ENCODE results near the gene LRIG1.
A peak's percentile ranks its signal among the peaks of the same experiment; 100 is the strongest.

LRIG1 gene, protein sequence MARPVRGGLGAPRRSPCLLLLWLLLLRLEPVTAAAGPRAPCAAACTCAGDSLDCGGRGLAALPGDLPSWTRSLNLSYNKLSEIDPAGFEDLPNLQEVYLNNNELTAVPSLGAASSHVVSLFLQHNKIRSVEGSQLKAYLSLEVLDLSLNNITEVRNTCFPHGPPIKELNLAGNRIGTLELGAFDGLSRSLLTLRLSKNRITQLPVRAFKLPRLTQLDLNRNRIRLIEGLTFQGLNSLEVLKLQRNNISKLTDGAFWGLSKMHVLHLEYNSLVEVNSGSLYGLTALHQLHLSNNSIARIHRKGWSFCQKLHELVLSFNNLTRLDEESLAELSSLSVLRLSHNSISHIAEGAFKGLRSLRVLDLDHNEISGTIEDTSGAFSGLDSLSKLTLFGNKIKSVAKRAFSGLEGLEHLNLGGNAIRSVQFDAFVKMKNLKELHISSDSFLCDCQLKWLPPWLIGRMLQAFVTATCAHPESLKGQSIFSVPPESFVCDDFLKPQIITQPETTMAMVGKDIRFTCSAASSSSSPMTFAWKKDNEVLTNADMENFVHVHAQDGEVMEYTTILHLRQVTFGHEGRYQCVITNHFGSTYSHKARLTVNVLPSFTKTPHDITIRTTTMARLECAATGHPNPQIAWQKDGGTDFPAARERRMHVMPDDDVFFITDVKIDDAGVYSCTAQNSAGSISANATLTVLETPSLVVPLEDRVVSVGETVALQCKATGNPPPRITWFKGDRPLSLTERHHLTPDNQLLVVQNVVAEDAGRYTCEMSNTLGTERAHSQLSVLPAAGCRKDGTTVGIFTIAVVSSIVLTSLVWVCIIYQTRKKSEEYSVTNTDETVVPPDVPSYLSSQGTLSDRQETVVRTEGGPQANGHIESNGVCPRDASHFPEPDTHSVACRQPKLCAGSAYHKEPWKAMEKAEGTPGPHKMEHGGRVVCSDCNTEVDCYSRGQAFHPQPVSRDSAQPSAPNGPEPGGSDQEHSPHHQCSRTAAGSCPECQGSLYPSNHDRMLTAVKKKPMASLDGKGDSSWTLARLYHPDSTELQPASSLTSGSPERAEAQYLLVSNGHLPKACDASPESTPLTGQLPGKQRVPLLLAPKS

DNA sequence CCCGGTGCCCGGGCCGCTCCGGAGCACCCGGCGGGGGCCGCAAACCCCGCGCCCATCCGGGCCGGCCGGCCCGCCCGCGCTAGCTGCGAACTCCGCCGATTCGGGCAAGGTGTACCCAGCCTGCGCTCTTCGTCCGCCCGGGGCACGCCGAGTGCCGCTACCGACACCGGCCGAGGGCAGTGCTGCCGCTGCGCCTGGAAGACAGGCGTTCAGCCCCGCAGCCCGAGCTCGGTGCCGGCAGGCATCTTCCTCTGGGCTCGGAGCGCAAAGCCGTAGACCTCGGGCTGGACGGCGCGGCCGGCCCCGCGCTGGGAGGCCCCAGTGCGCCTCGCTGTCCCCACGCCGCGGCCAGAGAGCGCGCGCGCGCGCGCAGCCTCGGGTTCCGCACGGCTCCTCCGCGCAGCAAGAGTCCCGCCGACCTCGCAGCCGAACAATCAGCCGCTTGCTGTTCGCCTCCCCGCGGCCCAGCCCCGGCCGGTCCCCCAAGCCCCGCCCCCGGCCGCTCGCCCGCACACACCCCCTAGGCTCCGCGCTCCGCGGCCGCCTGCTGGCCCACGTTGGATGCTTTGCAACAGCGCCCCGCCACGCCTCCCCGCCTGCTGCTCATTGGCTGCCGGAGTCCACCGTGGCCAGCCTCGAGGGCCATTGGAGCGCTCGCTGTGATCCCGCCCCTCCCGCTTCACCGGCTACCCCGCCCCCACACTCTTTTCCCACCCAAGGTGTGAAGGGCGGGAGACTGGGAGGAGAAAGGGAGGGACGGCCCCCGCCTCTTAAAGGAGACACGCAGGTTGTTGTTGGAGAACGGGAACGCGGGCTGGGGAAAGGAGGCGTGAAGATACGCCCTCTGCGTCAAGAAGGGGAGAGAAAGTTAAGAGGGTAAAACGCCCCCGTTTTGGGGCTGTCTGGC lies at the start of gene LRIG1:
Gene LRIG1 (minus strand): TSS at position 447 of the 907 bp plus-strand sequence. CDS start 615 bp downstream, outside the sequence.
- DNase-seq = peak; percentile 99

DNA sequence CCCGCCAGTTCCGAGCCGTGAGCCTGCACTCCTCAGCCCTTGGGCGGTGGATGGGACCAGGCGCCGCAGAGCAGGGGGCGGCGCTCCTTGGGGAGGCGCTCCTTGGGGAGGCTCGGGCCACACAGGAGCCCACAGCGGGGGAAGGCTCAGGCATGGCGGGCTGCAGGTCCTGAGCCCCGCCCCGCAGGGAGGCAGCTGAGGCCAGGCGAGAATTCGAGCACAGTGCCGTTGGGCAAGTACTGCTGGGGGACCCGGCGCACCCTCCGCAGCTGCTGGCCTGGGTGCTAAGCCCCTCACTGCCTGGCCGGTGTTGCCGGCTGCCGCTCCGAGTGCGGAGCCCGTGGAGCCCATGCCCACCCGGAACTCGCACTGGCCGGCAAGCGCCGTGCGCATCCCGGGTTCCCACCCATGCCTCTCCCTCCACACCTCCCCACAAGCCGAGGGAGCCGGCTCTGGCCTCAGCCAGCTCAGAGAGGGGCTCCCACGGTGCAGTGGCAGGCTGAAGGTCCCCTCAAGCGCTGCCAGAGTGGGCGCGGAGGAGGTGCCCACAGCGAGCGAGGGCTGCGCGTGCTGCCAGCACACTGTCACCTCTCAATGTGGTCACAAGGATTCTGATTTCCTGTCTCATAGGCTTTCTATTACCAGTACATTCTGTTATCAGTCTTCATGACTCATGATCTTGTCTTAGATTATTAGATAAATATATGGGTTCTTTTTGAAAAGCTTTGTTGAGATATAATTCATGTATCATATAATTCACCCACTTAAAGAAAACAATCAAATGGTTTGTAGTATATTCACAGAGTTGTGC lies 44.0 kb upstream of the LRIG1 start:
- no peak for DNase-seq

DNA sequence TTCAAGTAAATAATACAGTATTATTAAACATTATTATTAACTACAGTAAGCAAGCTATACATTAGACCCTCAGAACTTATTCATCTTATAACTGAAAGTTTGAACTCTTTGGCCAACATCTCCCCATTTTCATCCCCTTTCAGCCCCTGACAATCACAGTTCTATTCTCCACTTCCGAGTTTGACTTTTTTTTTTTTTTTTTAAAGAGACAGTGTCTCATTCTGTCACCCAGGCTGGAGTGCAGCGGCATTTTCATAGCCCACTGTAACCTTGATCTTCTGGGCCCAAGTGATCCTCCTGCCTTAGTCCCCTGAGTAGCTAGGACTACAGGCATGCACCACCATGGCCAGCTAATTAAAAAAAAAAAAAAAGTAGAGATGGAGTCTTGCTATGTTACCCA lies 41.3 kb upstream of the LRIG1 start:
- no peak for DNase-seq

DNA sequence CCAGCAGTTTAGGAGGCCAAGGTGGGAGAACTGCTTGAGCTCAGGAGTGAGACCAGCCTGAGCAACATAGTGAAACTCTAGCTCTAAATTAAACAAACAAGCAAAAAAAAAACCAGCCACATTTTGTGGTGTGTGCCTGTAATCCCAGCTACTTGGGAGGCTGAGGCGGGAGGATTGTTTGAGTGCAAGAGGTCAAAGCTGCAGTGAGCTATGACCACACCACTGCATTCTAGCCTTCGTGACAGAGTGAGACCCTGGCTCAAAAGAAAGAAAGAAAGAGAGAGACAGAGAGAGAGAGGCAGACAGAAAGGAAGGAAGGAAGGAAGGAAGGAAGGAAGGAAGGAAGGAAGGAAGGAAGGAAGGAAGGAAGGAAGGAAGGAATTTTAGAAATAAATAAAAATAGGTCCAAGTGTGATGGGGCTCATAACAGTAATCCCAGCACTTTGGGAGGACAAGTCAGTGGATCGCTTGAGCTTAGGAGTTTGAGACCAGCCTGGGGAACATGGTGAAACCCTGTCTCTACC lies 38.7 kb upstream of the LRIG1 start:
- DNase-seq = no peak

DNA sequence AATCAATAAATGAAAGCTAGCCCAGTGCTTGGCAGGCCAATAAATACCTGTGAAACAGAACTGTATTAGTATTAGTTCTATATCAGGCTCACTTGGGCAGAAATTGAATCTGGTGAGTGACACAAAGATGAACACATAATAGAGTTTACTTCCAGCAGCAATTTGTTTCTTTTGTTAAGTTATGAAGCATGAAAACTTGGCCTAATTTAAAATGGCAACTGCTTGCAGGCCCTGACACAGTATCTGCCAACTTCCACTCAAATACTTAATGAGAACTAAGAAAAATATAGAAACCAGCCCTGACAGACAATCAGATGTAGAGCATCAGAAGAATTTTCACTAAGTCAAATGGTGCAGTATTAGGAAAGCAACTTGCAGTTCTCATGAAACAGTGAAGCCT lies 37.6 kb upstream of the LRIG1 start:
- no peak for DNase-seq

DNA sequence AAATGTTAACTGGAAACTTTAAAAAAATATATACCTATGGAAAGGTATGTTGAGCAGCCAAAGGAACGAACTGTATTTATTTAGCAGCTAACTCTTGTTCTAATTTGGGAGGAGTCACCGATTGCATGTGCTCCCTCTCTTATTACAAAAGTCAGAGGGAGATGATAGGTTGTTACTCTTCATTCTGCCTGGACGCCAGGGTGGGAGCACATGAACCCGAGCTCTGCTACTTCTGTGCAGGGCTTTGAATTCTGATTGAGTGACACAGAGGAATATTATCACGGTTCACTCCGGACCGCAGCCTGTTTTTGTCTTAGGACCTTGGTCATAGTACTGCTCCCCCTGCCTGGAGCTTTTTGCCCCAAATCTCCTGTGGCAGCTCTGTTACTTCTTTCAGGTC lies 36.9 kb upstream of the LRIG1 start:
- DNase-seq = no peak

DNA sequence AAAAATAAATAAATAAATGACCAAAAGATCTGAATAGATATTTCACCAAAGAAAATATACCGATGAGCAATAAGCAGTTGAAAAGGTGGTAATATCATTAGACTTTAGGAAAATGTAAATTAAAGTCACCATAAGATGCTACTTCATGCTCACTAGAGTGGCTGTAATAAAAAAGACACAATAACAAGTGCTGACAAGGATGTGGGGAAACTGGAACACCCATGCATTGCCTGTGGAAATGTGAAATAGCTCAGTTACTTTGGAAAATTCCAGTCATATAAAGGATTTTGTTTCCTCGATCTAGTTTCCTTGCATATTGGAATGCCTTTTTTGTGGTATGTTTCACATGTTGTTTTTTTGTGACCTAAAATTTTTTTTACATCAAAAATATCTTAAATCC lies 36.0 kb upstream of the LRIG1 start:
- no peak for DNase-seq

DNA sequence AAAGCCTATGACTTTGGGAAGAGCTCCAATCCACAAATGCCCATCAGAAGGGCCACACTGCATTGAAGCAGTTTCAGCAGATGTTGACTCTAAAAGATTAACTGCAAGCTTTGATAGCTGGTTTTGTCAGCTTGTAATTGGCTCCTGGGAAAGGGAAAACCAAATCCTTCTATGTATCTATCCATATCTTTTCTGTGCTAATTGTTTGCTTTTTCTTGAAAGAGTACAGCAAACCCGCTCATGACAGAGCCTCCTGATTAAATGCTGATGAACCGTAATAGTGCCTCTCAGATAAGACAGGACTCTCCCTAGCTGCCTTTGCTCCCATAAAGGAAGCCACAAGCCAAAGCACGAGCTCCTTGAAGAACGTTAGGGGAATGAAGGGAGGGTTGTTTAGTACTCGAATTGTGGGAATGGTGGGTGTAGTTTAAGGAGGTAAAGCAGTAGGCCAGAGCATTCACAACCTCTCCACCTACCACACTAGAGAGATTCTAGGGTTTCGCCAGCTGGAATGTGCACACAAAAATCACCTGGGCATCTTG lies 33.6 kb upstream of the LRIG1 start:
- no peak for DNase-seq

DNA sequence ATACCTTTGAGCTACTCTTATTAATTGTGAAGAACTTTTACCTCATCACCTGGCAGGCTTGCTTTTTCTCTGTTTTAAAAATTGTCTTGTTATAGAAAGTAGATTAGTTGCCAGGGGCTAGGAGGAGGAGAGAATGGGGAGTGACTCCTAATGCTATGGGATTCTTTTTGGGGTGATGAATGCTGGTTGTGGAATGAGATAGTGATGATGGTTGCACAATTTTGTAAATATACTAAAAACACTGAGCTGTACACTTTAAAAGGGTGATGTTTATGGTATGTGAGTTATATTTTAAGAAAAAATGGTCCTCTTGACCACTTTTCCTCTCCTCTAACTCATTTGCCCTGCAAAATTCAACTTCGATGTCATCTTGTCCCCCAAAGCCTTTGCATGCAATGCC lies 31.8 kb upstream of the LRIG1 start:
- DNase-seq = no peak

DNA sequence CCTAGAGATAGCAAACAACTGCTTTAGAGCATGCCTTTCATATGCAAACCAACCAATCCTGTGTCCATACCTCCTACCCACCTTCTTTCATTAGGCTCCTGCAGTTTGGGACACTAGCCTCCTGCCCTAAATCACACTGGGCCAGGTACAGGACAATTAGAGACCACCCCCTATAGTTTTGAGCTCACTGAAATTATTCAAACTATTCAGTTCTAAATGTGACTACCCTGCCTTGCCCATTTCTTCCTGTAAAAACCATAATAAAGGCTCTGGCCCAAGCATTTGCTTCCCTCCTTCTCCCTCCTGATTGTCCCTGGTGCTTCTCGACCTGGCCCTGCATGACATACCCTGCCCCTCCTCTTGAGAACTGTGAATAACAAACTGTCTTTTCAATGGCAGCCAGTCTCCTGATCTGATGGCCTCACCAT lies 31.4 kb upstream of the LRIG1 start:
- DNase-seq = no peak

DNA sequence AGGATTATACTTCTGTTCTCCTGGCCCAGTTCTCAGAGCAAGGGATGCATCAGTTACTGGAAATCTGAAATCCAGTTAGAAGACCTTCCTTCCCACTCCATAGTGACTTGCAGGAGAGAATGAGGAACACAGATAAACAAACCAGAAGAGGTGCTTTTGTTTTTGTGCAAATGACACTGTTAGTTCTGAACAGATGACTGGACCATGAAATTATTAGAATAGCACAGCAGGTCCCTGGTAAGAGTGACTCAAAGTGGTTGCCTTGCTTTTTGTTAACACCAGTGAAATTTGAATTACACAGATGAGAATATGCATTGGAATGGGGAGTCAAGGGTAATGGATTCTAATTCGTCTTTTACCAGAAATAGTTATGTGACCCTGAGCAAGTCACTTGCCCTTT lies 30.4 kb upstream of the LRIG1 start:
- DNase-seq = no peak

DNA sequence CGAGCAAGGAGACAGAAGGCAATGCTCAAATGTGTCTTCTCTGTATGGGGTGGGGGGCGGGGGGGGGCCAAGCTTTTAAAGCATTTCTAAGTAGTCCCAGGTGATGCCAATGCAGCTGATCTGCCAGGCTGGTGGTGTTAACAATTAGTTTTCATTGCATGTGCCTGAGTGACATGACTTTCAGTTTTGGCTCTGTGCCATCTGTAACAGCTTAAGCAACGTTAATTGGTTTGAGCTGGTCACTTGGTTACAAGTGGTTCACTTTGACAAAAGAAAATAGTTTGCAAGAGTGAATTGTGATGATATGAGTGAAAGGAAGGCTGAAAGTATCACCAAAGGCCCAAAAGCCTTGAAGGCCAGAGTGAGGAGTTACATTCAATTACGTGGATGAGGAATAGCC lies 26.4 kb upstream of the LRIG1 start:
- no peak for DNase-seq

DNA sequence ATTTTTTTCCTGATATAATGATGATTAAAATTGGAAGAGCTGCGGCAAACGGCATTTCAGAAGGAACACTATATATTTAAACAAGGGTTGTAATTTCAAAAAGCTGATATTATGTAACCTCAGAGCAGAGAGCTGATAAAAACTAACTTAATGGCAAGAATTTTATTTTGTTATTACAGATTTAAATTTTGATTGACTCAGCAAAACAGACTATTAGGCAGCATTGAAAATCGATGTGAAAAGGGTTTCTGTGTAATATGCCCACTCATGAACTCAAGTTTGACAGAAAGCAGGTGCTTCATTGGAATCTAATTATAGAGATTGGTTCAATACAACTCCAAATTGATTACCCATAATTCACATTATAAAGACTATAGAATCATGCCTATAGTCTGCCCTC lies 24.9 kb upstream of the LRIG1 start:
- DNase-seq = no peak

DNA sequence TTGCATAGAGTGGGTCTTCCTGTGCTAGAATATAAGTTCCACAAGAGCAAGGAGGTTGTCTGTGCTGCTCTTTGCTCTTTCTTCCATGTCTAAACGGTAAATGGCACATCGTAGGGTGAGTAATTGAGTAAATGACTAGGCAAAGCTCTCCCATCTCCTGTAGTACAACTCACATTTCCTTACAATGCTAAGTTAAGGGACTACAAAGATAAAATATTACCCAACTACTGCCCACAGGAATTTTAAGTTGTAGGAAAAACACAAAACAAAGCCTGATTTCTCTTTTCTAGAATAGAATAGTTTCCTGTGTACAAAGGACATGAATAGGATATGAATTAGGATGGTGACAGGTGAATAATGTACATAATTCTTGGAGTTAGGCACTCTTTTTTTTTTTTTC lies 19.9 kb upstream of the LRIG1 start:
- DNase-seq = no peak

DNA sequence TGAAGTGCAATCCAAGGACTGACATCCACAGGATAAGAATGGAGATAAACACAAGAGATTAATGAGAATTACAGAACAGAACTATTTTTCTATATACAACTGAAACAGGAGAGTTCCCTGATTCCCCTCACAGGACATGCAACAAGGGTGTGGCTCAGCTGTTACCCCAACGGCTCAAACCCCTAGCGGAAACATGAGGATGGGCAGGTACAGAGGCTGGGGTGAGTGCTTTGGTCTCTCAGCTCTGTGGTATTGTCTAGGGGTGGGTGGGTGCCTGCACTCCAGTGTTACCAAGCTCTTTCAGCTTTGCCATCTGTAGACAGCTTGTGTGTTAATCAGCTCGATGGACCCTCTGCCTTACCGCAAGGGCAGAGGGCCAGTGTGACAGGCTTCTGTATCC lies 17.8 kb upstream of the LRIG1 start:
- DNase-seq = no peak

DNA sequence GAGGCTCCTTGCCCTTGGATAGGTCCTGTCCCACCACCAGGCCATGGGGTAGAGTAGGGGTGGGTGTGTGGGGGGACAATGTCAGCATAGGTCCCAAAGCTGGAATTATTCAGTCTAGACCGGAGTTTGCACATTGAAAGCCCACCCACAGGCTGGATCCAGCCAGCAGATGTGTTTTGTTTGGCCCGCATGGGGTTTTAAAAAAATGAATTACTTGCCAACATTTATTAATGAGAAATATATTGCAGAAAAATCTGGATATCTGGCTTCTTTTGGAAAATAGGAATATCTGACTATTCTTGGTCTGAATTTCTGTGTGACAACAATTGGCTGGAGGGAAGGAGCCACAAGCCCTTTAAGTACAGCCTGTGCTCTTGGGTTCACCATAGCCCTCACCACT lies 17.3 kb upstream of the LRIG1 start:
- DNase-seq = no peak

DNA sequence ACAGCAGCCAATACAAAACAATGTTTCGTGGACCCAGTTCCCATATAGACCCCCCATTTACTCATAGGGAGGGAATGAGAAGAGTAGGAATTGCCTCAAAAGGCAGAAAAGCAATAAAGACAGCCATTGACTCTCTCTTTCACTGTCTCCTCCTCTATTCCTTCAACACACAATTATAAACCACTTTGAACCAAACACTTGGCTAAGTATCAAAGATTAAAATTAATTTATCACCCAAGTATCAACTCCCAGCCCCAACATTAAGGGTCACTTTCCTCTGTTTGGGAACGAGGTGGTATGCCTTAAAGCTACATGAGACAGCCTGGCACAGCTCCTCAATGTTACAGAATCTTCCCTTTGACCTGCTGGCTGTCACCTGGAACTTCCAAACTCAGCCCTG lies 16.4 kb upstream of the LRIG1 start:
- DNase-seq = no peak

DNA sequence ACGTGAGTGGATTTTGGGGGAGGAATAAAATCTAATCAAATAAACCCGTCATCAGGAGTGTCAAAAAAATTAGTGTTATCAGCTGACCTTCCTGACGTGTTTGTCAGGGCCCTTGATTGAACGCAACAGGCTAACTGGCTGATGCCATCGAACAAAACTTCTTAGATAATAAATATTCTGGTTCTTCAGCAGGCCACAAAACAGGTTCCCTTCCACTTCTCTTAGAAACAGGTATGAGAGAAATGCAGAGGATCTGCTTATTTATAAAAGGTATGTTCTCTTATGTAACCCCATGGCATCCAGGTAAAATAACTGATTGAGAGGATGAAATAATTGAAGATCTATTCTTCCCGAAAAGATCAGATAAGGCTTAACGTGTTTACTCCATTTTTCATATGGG lies 7.6 kb upstream of the LRIG1 start:
- DNase-seq = no peak

DNA sequence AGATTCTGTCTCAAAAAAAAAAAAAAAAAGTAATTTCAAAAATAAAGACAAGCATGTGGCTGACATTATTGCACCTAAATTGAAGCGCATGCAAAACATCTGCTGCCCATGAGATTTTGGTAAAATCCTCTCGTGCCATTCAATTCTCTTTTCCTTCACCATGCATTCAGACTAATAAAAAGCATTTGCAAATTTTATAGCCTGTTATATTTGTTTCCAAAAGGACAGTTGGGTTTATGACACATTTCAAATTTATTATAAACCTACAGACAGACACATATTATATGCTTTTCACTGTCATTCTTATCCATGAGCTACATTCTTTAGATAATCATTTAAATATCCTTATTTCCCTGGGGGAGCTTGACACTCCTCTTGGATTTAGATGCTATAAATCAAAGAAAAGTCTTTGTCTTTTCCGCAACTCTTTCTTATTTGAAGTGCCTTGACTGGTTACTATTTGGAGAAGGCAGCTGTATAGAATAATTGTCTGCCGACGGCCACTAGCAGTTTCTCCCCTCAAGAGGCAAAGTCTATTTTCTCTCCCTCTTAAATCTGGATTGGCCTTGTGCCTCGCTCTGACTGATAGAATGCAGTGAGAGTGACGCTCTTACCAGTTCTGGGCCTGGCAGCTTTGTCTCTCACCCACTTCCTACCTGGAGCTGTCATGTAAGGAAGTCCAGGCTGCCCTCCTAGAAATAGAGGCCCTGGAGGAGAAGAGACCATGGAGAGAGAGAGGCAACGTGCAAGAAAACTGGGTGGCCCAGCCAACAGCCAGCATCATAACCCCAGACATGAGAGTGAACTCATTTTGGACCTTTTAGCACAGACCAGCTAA lies 6.8 kb upstream of the LRIG1 start:
- DNase-seq = no peak

DNA sequence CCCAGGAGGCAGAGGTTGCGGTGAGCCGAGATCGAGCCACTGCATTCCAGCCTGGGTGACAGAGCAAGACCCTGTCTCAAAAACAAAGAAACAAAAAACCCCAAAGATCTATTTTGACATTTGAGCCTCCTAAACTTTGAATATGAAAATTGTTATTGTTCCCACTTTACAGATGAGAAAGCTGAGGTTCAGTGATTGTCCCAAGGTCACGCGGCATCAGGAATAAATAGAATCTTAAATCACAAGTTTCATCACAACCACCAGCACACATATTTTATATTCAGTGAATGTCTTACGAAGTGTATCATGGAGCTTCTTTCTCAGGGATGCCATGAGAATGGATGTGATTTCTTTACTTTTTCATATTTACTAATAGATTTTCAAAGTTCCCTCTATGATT lies 5.3 kb upstream of the LRIG1 start:
- DNase-seq = no peak
